ENCODE data around the gene SLC16A6.

DNA sequence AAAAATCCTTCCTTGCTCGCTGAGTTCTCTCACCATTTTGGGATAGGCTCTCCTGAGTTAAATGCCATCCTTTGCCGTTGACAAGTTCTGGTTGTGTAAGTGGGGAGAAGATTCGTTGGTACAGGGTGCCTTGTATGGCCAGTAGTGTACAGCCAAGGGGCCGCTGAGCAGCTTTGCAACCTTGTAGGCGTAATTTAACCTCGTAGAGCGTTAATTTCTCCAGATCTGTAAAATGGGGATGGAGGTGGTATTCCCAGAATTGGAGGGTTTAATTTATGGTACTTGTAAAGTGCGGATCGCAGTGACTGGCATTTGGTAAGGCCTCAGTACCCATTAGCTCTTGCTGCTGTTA is 1.7 kb upstream of the SLC16A6 start:
- TF ChIP-seq CTCF (conservative IDR thresholded peaks at IDR 0.05; ENCODE audit: low read depth, low read length) (no peak), CHD1 (IDR thresholded peaks at IDR 0.05; ENCODE audit: low read depth, low read length) (no peak), FOS (IDR thresholded peaks at IDR 0.05; ENCODE audit: low read depth, low read length) (no peak), RAD21 (IDR thresholded peaks at IDR 0.05; ENCODE audit: low read length) (no peak), POLR2A (IDR thresholded peaks at IDR 0.05; ENCODE audit: low read depth, low read length) (no peak), SMC3 (IDR thresholded peaks at IDR 0.05; ENCODE audit: low read depth, low read length) (no peak), RCOR1 (IDR thresholded peaks at IDR 0.05; ENCODE audit: insufficient replicate concordance, low read length) (no peak), ELK1 (IDR thresholded peaks at IDR 0.05; ENCODE audit: borderline replicate concordance, low read depth, low read length) (no peak), MAFK (IDR thresholded peaks at IDR 0.05; ENCODE audit: low read depth, low read length) (no peak)
